H1 (cell line): Measurements from ENCODE around the gene ATXN2. TPM values are rescaled to one million over a fixed set of nuclear protein-coding genes. Genes with fewer than 3 reads are reported as not detected.

Source experiments
- CTCF ChIA-PET: fragments of 300-600 bp; sonication (Branson Sonifier 250); formaldehyde crosslinking; loops from one replicate; lab custom pipeline; 2021; ENCODE audit not compliant: partially characterized antibody; lab: Charles Lee
- POLR2A ChIA-PET: fragments of 300-600 bp; sonication (Branson Sonifier 250); formaldehyde crosslinking; loops from one replicate; lab custom pipeline; 2021; ENCODE audit warnings: inconsistent platforms; ENCODE audit not compliant: partially characterized antibody; lab: Charles Lee
- DNase-seq, 2 experiments: peaks; one replicate each; pipeline versions ENCODE4 v3.0.0 to v3.0.0-alpha.2; 2010 to 2022; ENCODE audit warnings: low spot score in 2 of 2, low read depth in 1 of 2, mixed read lengths in 1 of 2
- FAIRE-seq: peaks from 2 replicates; lab custom pipeline; 2011; peaks lifted over from hg19 to GRCh38; lab: Jason Lieb, UNC
- H2AFZ ChIP-seq: 2 replicates; pipeline ENCODE4 v1.8.1; 2012; ENCODE audit warnings: low read length, inconsistent platforms
- H2AK5ac ChIP-seq: 2 replicates; pipeline ENCODE4 v1.6.1; 2013; ENCODE audit warnings: low read depth, low read length
- H2BK120ac ChIP-seq: replicated peaks from 2 replicates; pipeline ENCODE3; 2013; ENCODE audit warnings: low read depth, low read length, inconsistent platforms
- H2BK12ac ChIP-seq: 2 replicates; pipeline ENCODE4 v1.6.1; 2013; ENCODE audit warnings: low read depth, low read length
- H2BK15ac ChIP-seq: 2 replicates; pipeline ENCODE4 v1.6.1; 2013; ENCODE audit warnings: low read length
- H2BK20ac ChIP-seq: 2 replicates; pipeline ENCODE4 v1.6.1; 2013; ENCODE audit warnings: low read length
- H2BK5ac ChIP-seq: 2 replicates; pipeline ENCODE4 v1.6.1; 2013; ENCODE audit warnings: low read depth, low read length
- H3K14ac ChIP-seq: 2 replicates; pipeline ENCODE4 v1.6.1; 2013; ENCODE audit warnings: inconsistent platforms; ENCODE audit not compliant: insufficient read length
- H3K18ac ChIP-seq: 2 replicates; pipeline ENCODE4 v1.6.1; 2013; ENCODE audit warnings: low read length; ENCODE audit errors: extremely low read depth
- H3K23ac ChIP-seq: 2 replicates; pipeline ENCODE4 v1.6.1; 2013; ENCODE audit warnings: inconsistent platforms; ENCODE audit not compliant: insufficient read length
- H3K23me2 ChIP-seq: 2 replicates; pipeline ENCODE4 v1.6.1; 2013; ENCODE audit warnings: low read depth, low read length
- H3K27ac ChIP-seq: 2 replicates; pipeline ENCODE4 v1.6.1; 2011; ENCODE audit warnings: low read depth, low read length, inconsistent platforms
- H3K27me3 ChIP-seq, 4 experiments: replicated peaks in 1 of 4; 1 replicate in 1 of 4; 2 replicates in 3 of 4; pipeline versions ENCODE4 v1.6.1 to v1.8.1; 2011 to 2013; ENCODE audit warnings: low read length in 3 of 4, mild to moderate bottlenecking in 3 of 4, inconsistent platforms in 2 of 4, mixed read lengths in 2 of 4, moderate library complexity in 1 of 4; ENCODE audit not compliant: control insufficient read depth in 3 of 4, insufficient read depth in 3 of 4; ENCODE audit errors: extremely low read depth in 1 of 4
- H3K36me3 ChIP-seq, 4 experiments: 2 replicates each; pipeline versions ENCODE4 v1.6.1 to v1.8.1; 2011 to 2013; ENCODE audit warnings: mild to moderate bottlenecking in 4 of 4, low read length in 3 of 4, moderate library complexity in 2 of 4, control low read depth in 1 of 4, inconsistent platforms in 1 of 4; ENCODE audit not compliant: insufficient read depth in 4 of 4, control insufficient read depth in 2 of 4
- H3K4ac ChIP-seq: replicated peaks from 2 replicates; pipeline ENCODE3; 2013; ENCODE audit warnings: low read length, low read depth, mixed read lengths, inconsistent platforms; ENCODE audit not compliant: insufficient read length
- H3K4me1 ChIP-seq, 4 experiments: replicated peaks in 1 of 4; 1 replicate in 1 of 4; 2 replicates in 3 of 4; pipeline versions ENCODE4 v1.6.1 to v1.8.1; 2011 to 2013; ENCODE audit warnings: low read length in 3 of 4, inconsistent platforms in 2 of 4, mixed read lengths in 1 of 4; ENCODE audit not compliant: insufficient read depth in 4 of 4, control insufficient read depth in 3 of 4
- H3K4me2 ChIP-seq, 2 experiments: 2 replicates each; pipeline versions ENCODE4 v1.6.1 to v1.8.1; 2011 to 2013; ENCODE audit warnings: low read depth in 2 of 2, low read length in 2 of 2, control low read depth in 1 of 2, inconsistent platforms in 1 of 2, mild to moderate bottlenecking in 1 of 2; ENCODE audit not compliant: insufficient read depth in 1 of 2
- H3K4me3 ChIP-seq, 4 experiments: fragments of 200-600, 300-600 bp in 1 of 4; sonication (generic), shearing (Covaris generic), sonication (Bioruptor Twin) in 1 of 4; 2 replicates each; pipeline versions ENCODE4 v1.5.1 to v1.8.1; 2011 to 2016; ENCODE audit warnings: low read length in 4 of 4, low read depth in 3 of 4, control low read depth in 2 of 4, inconsistent platforms in 2 of 4, mild to moderate bottlenecking in 2 of 4, mixed read lengths in 1 of 4, moderate library complexity in 1 of 4; ENCODE audit not compliant: insufficient read depth in 2 of 4; ENCODE audit errors: extremely low read depth in 1 of 4
- H3K56ac ChIP-seq: replicated peaks from 2 replicates; pipeline ENCODE3; 2013; ENCODE audit warnings: low read depth, mild to moderate bottlenecking, mixed read lengths, low read length, inconsistent platforms; ENCODE audit not compliant: insufficient read length
- H3K79me1 ChIP-seq: 2 replicates; pipeline ENCODE4 v1.6.1; 2013; ENCODE audit warnings: low read depth, low read length, control low read depth
- H3K79me2 ChIP-seq, 2 experiments: 2 replicates each; pipeline versions ENCODE4 v1.6.1 to v1.8.1; 2012 to 2013; ENCODE audit warnings: low read length in 2 of 2, mild to moderate bottlenecking in 2 of 2, inconsistent platforms in 1 of 2; ENCODE audit not compliant: insufficient read depth in 2 of 2, control insufficient read depth in 1 of 2
- H3K9ac ChIP-seq, 4 experiments: replicated peaks in 1 of 4; 1 replicate in 1 of 4; 2 replicates in 3 of 4; pipeline versions ENCODE4 v1.6.1 to v1.8.1; 2011 to 2013; ENCODE audit warnings: low read depth in 3 of 4, low read length in 3 of 4, control low read depth in 2 of 4, mild to moderate bottlenecking in 2 of 4, moderate library complexity in 2 of 4, inconsistent platforms in 1 of 4; ENCODE audit errors: extremely low read depth in 1 of 4
- H3K9me3 ChIP-seq, 2 experiments: 2 replicates each; pipeline versions ENCODE4 v1.6.1 to v1.8.1; 2012 to 2013; ENCODE audit warnings: mild to moderate bottlenecking in 2 of 2, moderate library complexity in 2 of 2, control low read depth in 1 of 2, inconsistent platforms in 1 of 2, low read depth in 1 of 2, low read length in 1 of 2, mixed read lengths in 1 of 2; ENCODE audit not compliant: insufficient read depth in 2 of 2
- H4K20me1 ChIP-seq, 2 experiments: replicated peaks in 1 of 2; 2 replicates each; pipeline versions ENCODE3 to v1.8.1; 2011 to 2013; ENCODE audit warnings: inconsistent platforms in 2 of 2, low read length in 2 of 2, mild to moderate bottlenecking in 1 of 2; ENCODE audit not compliant: insufficient read depth in 2 of 2, control insufficient read depth in 1 of 2
- H4K5ac ChIP-seq: 2 replicates; pipeline ENCODE4 v1.6.1; 2013; ENCODE audit warnings: low read length, low read depth, mixed read lengths, inconsistent platforms; ENCODE audit not compliant: insufficient read length
- H4K8ac ChIP-seq: 2 replicates; pipeline ENCODE4 v1.8.0; 2013; ENCODE audit warnings: mild to moderate bottlenecking, moderate library complexity, low read length, inconsistent platforms; ENCODE audit not compliant: insufficient read depth; ENCODE audit errors: extremely low read depth
- H4K91ac ChIP-seq: replicated peaks from 2 replicates; pipeline ENCODE3; 2013; ENCODE audit warnings: low read length, mixed read lengths, inconsistent platforms; ENCODE audit not compliant: insufficient read length
- ASH2L ChIP-seq: fragments of 200-600, 300-600 bp; sonication (generic); IDR thresholded peaks from one replicate; pipeline ENCODE4 v1.7.1; 2017; ENCODE audit warnings: low read length
- CTCF ChIP-seq, 3 experiments: IDR thresholded peaks; 1 replicate in 2 of 3; 2 replicates in 1 of 3; pipeline versions ENCODE4 v1.5.1 to v1.6.1; 2011; ENCODE audit warnings: low read length in 3 of 3, mild to moderate bottlenecking in 3 of 3, inconsistent platforms in 2 of 3, low read depth in 1 of 3, moderate library complexity in 1 of 3; ENCODE audit not compliant: insufficient read depth in 1 of 3; ENCODE audit errors: control extremely low read depth in 1 of 3
- MAFK ChIP-seq: IDR thresholded peaks from 2 replicates; pipeline ENCODE4 v1.6.1; 2012; ENCODE audit warnings: low read depth, mild to moderate bottlenecking, improper control_type of control experiment, low read length
- PHF8 ChIP-seq: fragments of 200-600 bp; sonication (generic); conservative IDR thresholded peaks from 2 replicates; pipeline ENCODE4 v1.7.1; 2012; ENCODE audit warnings: low read depth, mild to moderate bottlenecking, inconsistent platforms, low read length, moderate library complexity
- SAP30 ChIP-seq: fragments of 300-600 bp; sonication (generic); IDR thresholded peaks from 2 replicates; pipeline ENCODE4 v1.7.1; 2012; ENCODE audit warnings: low read length, moderate library complexity, mild to moderate bottlenecking, inconsistent platforms; ENCODE audit not compliant: insufficient read depth, insufficient replicate concordance
- SIN3A ChIP-seq, 2 experiments: IDR thresholded peaks in 1 of 2; conservative IDR thresholded peaks in 1 of 2; 2 replicates each; pipeline ENCODE4 v1.6.1; 2011 to 2012; ENCODE audit warnings: low read length in 2 of 2, improper control_type of control experiment in 1 of 2, low read depth in 1 of 2, mild to moderate bottlenecking in 1 of 2
- SP1 ChIP-seq: IDR thresholded peaks from 2 replicates; pipeline ENCODE4 v1.6.1; 2011; ENCODE audit warnings: low read depth, low read length
- WGBS, 2 experiments: shearing (Covaris generic) in 1 of 2; methylation state at CpG; one replicate each; pipeline versions ENCODE4 v1.1.6 to v1.1.7; 2013 to 2015; ENCODE audit warnings: low lambda C conversion rate in 2 of 2, mixed read lengths in 2 of 2, inconsistent platforms in 1 of 2, low coverage in 1 of 2, missing lambda C conversion rate in 1 of 2; ENCODE audit not compliant: insufficient replicate concordance in 2 of 2, insufficient coverage in 1 of 2, insufficient read length in 1 of 2; ENCODE audit errors: extremely low coverage in 1 of 2, missing lambda C conversion rate in 1 of 2; 5-methylcytosine and 5-hydroxymethylcytosine counted together
- polyA plus RNA-seq, 7 experiments: library from polyadenylated mRNA; depleted of rRNA in 3 of 7; stranded (reverse) in 5 of 7; unstranded in 2 of 7; fragments of >200 nt in 5 of 7; fragments of 200-250 nt in 2 of 7; gene quantifications; 1 replicate in 5 of 7; 2 replicates in 1 of 7; 4 replicates in 1 of 7; pipeline versions ENCODE4 v1.2.1 to v1.2.3, GENCODE V29; 2011 to 2013; ENCODE audit warnings: missing spikeins in 2 of 7, mixed read lengths in 2 of 7
- total RNA-seq: library from RNA; stranded (reverse); fragmentation: NEBNext Ultra II Directional; extraction: Animal tissue kit (Norgen Biotek cat#: 25700); gene quantifications from 2 replicates; pipeline ENCODE4 v1.2.1, GENCODE V29; 2021

ATXN2 gene
- total and polyA plus RNA-seq, 2 of the 8 experiments (the other 6 are each of a cell fraction or from before 2014, with no cell fraction given) = 46.6 to 80.7 TPM

- Histone ChIP-seq H3K79me2 (peaks cover 4 to 62% of the 10 kb centered on the region in 2 experiments), H3K36me3 (no peaks in the 10 kb centered on the region), H4K20me1 (peaks cover 0 to 20% of the 10 kb centered on the region in 2 experiments), H3K79me1 (no peaks in the 10 kb centered on the region), H2BK120ac (no peak overlapping the region), H3K4me2 (peak overlapping the region; percentile 91 to 96), H3K9ac (peak overlapping the region in 3 of 4 experiments; percentile 51 to 65 (median 53); a peak in 6 of 7 replicates), H2BK12ac (no peak overlapping the region), H3K27ac (no peak overlapping the region), H2AFZ (no peak overlapping the region), H2BK5ac (peak overlapping the region; percentile 75; the same call in 1 of the 2 replicates), H3K56ac (no peak overlapping the region), H4K5ac (no peak overlapping the region), H4K91ac (no peak overlapping the region), H3K4me3 (peak overlapping the region; percentile 89 to 94 (median 90)), H2BK15ac (no peak overlapping the region), H3K18ac (0 out of 2 replicates have a peak overlapping the region, but pooled peaks have one; percentile 4), H2AK5ac (no peak overlapping the region), H3K14ac (no peak overlapping the region), H3K23ac (no peak overlapping the region), H3K4me1 (peaks cover 0 to 6% (median 1%) of the 10 kb centered on the region in 4 experiments; a peak in 4 of 7 replicates)
- POLR2A ChIA-PET = interaction anchor here (0.8 to 1.6 kb wide), 4 partner anchors 10 to 184 kb away, joined by 3 to 7 read pairs (median 3); no protein-coding TSS in a partner anchor
- FAIRE-seq = no peak
- TF ChIP-seq SIN3A (conservative IDR thresholded peaks at IDR 0.05 in 1 of 2, IDR thresholded peaks at IDR 0.05 in 1 of 2; ENCODE audit: low read depth in 1 of 2, low read length in 2 of 2) = peak in 1 of 2 experiments; percentile 55; a peak in 2 of 4 replicates
- peak; percentile 19 for TF ChIP-seq ASH2L
- peak; percentile 72 for TF ChIP-seq SAP30
- TF ChIP-seq CTCF (IDR thresholded peaks at IDR 0.05; ENCODE audit: control extremely low read depth in 1 of 3, insufficient read depth in 1 of 3, low read depth in 1 of 3, low read length in 3 of 3) = no peak
- 0 out of 2 replicates have a peak, but pooled peaks have one; percentile 27 for TF ChIP-seq PHF8
- peak; percentile 55 for TF ChIP-seq SP1
- no peak for TF ChIP-seq MAFK
- TF ChIP-seq, all 59 proteins: peak for 5
- 7% methylated on average over 30 of the region's 33 CpGs; no CpG with 5 or more reads in 1 of the 2 experiments for WGBS, 2 experiments
- Histone ChIP-seq H3K4ac (no peak overlapping the region), H2BK20ac (no peak overlapping the region), H3K23me2 (peaks cover 15% of the 10 kb centered on the region), H4K8ac (no peak overlapping the region), H3K27me3 (no peaks in the 10 kb centered on the region), H3K9me3 (no peaks in the 10 kb centered on the region)
- peak in 1 of 2 experiments; percentile 63 for DNase-seq
- CTCF ChIA-PET = no interaction called here
Observed at GRCh38 chr12:111596985-111597830, 1.9 kb downstream of the ATXN2 start.
